Measurements from ENCODE around the gene RTL10. TPM values are rescaled to one million over a fixed set of nuclear protein-coding genes. Genes with fewer than 3 reads are reported as not detected.

RTL10 gene
- total and polyA plus RNA-seq, 2 of the 13 experiments (the other 11 are each of a cell fraction or from before 2014, with no cell fraction given) = 14.1 to 15.8 TPM

GRCh38 chr22:19807914-19808872 lies 46.5 kb downstream of the RTL10 start:
- Histone ChIP-seq H3K4me1 (ENCODE audit: insufficient read depth, low read length) (no peaks in the 10 kb centered on the region), H3K27me3 (ENCODE audit: control insufficient read depth in 1 of 2, insufficient read depth in 2 of 2, low read length in 2 of 2) (no peaks in the 10 kb centered on the region), H3K36me3 (replicated peaks in 1 of 2; ENCODE audit: control insufficient read depth in 1 of 2, insufficient read depth in 2 of 2, low read length in 2 of 2) (no peaks in the 10 kb centered on the region), H4K20me1 (ENCODE audit: insufficient read depth, low read length) (no peaks in the 10 kb centered on the region), H3K27ac (ENCODE audit: extremely low read length, insufficient read depth, low read length) (no peak overlapping the region), H3K9me3 (ENCODE audit: low read length) (no peaks in the 10 kb centered on the region), H3K4me3 (replicated peaks in 1 of 3; ENCODE audit: insufficient read depth in 1 of 3, low read depth in 2 of 3, low read length in 3 of 3) (no peak overlapping the region), H3K4me2 (ENCODE audit: low read depth, low read length) (no peak overlapping the region), H3K9ac (ENCODE audit: insufficient read depth, low read depth, low read length) (no peak overlapping the region), H2AFZ (ENCODE audit: low read length) (no peak overlapping the region), H3K79me2 (ENCODE audit: insufficient read depth, low read length) (no peaks in the 10 kb centered on the region)
- POLR2A ChIA-PET = no interaction called here
- DNase-seq (ENCODE audit: low spot score) = no peak
- intact Hi-C loops (cut with micrococcal nuclease; ENCODE audit: unreplicated experiment) (no loop called here), in situ Hi-C loops (cut with HindIII; ENCODE audit: extremely low pct_ligation_motif_present, low pct_unique_long_range_greater_than_20kb) (no loop called here)
- 92% methylated on average over 15 of the region's 20 CpGs for WGBS (ENCODE audit: low lambda C conversion rate)
- CTCF ChIA-PET (ENCODE audit: low intra/inter-chr PET ratio, low total read pairs) = no interaction called here
- BruUV-seq (replicated peaks) = no TSS peak
- FAIRE-seq = no peak
- ATAC-seq = no peak
- TF ChIP-seq MATR3 (CRISPR knock-in tag; IDR thresholded peaks at IDR 0.05) (no peak), ZNF83 (CRISPR knock-in tag; IDR thresholded peaks at IDR 0.05; ENCODE audit: borderline replicate concordance) (no peak), SNAPC4 (CRISPR knock-in tag; IDR thresholded peaks at IDR 0.05) (no peak), ZNF329 (CRISPR knock-in tag; IDR thresholded peaks at IDR 0.05; ENCODE audit: low read depth) (no peak), ZBTB14 (CRISPR knock-in tag; IDR thresholded peaks at IDR 0.05) (no peak), THYN1 (CRISPR knock-in tag; IDR thresholded peaks at IDR 0.05; ENCODE audit: borderline replicate concordance, low read depth) (no peak), ZBED4 (CRISPR knock-in tag; IDR thresholded peaks at IDR 0.05; ENCODE audit: borderline replicate concordance) (no peak), CCDC6 (CRISPR knock-in tag; IDR thresholded peaks at IDR 0.05) (no peak)

Measured in HepG2 (cell line).